PC-9 (cell line): ENCODE data around the gene DMTF1.

Source experiments
- EZH2 ChIP-seq: fragments of 200-600 bp; sonication (generic); IDR thresholded peaks from 2 replicates; pipeline ENCODE4 v1.8.0; 2017; ENCODE audit warnings: antibody characterized with exemption, low read depth
- TF ChIP-seq, protein P1 (sequence below): fragments of 200-600 bp; sonication (generic); conservative IDR thresholded peaks from 2 replicates; pipeline ENCODE4 v1.6.1; 2017; ENCODE audit warnings: mixed run types, antibody characterized with exemption, mild to moderate bottlenecking, moderate library complexity

DNA sequence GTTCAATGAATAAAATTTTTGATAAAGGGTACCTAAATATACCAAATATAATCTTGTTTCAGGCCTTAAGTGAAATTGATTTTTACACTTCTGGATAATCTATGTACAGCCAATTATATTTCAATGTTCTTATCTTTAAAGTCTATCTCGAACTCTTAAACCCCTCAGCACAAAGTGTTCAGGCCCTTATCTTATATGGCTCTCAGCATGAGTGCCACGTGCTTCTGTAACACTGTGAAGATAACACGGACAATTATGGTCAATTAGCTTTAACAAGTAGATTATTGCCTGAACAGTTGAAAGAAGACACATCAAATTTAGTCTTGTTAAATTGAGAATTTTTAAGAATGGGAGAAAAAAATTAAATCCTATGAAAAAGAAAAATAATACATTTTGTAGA, 40.4 kb upstream of the DMTF1 start:
- TF ChIP-seq, protein P1, sequence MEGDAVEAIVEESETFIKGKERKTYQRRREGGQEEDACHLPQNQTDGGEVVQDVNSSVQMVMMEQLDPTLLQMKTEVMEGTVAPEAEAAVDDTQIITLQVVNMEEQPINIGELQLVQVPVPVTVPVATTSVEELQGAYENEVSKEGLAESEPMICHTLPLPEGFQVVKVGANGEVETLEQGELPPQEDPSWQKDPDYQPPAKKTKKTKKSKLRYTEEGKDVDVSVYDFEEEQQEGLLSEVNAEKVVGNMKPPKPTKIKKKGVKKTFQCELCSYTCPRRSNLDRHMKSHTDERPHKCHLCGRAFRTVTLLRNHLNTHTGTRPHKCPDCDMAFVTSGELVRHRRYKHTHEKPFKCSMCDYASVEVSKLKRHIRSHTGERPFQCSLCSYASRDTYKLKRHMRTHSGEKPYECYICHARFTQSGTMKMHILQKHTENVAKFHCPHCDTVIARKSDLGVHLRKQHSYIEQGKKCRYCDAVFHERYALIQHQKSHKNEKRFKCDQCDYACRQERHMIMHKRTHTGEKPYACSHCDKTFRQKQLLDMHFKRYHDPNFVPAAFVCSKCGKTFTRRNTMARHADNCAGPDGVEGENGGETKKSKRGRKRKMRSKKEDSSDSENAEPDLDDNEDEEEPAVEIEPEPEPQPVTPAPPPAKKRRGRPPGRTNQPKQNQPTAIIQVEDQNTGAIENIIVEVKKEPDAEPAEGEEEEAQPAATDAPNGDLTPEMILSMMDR: no peak
- no peak for TF ChIP-seq EZH2
